HG03103 (cell line): ENCODE data around the gene CCBE1.
"Not testable (repeated sequence)": the region's sequence is repeated elsewhere in the genome, so short reads cannot be mapped to it uniquely, and the experiment has no call there.

Experiments used
- ATAC-seq: cut with Tn5 transposase; IDR thresholded peaks from one replicate; pipeline ENCODE4 v1.9.1; 2021; ENCODE audit warnings: low read depth; ENCODE audit not compliant: unreplicated experiment

The CCBE1 gene

GRCh38 chr18:59551902-59552635 is 145.2 kb downstream of the CCBE1 start:
- ATAC-seq, result no peak

DNA sequence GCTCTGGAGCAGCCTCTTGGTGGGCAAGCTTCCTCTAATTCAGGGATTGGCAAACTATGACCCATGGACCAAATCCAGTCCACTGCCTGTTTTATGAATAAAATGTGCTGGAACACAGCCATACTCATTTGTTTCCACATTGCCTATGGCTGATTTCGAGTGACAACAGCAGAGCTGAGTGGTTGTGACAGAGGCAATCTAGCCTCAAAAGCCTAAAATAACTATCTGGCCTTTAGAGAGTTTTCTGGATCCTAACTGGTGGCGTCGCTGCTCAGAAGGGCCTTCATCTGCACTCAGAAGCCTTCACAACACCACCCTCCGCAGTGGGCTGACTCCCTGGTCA is 147.1 kb downstream of the CCBE1 start:
- no peak for ATAC-seq

GRCh38 chr18:59549503-59550173 is 147.6 kb downstream of the CCBE1 start:
- ATAC-seq, result no peak

GRCh38 chr18:59547581-59548182 is 149.5 kb downstream of the CCBE1 start:
- ATAC-seq, result no peak

DNA sequence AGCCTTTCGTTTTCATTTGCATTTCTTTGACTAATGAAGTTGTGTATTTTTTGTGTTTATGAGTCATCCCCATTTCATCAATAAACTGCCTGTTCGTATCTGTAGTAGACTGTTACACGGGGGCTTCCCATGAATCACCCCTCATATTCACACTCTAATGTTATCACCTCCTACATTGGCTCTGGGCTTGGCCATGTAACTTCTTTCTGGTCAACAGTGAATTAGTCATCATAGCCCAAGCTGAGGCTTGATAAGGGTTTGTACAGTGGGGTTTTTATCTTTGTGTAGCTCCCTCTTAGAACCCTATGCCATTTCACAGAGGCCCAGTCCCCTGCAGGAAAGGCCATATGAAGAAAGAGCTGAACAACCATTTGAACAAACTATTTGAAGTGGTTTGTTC is 151.0 kb downstream of the CCBE1 start:
- no peak for ATAC-seq

- ATAC-seq, result no peak
These were observed 156.4 kb downstream of the CCBE1 start for GRCh38 chr18:59540780-59541179.

DNA sequence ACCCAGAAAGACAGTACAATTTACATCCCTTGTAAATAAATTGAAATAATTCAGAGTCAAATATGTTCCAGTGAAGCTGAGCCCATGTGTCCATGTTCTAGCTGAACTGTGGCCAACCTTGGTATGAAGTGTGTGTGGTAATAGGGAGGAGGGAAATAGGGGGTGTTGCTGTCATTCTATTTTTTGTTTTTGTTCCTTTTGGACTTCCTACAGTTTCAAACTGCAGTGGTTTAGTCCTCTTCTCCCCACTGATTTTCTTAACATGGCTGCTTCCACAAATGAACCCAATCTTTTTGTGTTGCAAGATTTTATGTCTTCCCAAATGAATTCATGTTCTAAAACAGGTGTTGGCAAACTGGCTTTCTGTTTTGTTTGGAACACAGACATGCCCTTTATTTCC is 156.9 kb downstream of the CCBE1 start:
- ATAC-seq, result no peak

DNA sequence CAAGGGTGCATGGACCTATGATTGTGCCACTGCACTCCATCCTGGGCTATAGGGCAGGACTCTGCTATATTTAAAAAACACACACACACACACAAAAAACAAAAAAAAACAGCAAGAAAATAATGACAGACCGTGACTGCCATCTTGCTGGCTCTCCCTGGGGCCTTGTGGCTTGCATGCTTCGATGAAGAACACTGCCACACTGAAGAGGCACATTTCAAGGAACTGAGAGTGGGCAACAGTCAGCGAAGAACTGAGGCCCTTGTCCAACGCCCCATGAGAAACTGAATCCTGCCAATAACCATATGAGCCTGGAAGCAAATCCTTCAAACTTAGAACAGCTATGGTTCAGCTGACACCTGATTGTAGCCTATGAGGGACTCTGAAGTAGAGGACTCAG is 158.1 kb downstream of the CCBE1 start:
- no peak for ATAC-seq

- no peak for ATAC-seq
These were observed 159.6 kb downstream of the CCBE1 start for GRCh38 chr18:59537579-59537978.

- no peak for ATAC-seq
These were observed 161.1 kb downstream of the CCBE1 start for GRCh38 chr18:59536166-59536565.

- no peak for ATAC-seq
These were observed 162.2 kb downstream of the CCBE1 start for GRCh38 chr18:59535055-59535454.

GRCh38 chr18:59528866-59529265 is 168.4 kb downstream of the CCBE1 start:
- no peak for ATAC-seq

DNA sequence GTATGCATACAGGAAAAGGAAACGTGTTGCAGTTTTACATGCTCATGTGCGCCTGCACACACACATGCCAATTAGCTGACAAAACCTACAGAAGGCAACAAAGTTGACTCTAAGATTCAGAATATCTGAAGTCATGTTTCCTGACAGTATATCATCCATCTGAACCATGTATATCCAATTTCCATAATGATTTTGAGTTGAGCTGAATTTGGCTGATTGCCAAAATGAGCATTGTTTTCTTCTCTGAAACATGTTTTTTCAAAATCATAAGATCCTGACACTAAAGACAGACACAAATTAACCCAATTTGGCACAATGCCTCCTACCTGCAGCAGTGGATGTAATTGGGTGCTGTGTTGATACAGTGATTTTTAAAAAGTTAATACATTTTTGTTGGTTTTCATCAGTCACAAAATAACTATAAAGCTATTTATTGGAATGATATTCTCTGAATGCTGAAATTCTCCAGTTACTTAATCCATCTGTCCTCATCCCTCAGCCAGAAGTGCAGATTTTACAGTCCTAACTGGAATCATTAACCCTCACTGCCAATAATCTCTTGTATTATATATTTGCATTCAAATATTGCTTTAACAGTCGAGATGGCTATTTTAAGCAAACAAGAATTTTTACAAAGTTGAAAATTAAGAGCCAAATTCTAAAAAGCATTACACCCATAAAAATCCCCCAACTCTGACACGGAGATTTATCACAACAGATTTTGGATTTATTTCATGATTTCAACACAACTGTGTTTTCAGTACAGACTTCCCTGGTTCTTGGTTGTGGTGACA is 176.5 kb downstream of the CCBE1 start:
- ATAC-seq, result no peak

GRCh38 chr18:59518705-59519104 is 178.5 kb downstream of the CCBE1 start:
- no peak for ATAC-seq

GRCh38 chr18:59517446-59518165 is 179.6 kb downstream of the CCBE1 start:
- ATAC-seq, result no peak

- ATAC-seq, result no peak
These were observed 180.7 kb downstream of the CCBE1 start for GRCh38 chr18:59516356-59517155.

DNA sequence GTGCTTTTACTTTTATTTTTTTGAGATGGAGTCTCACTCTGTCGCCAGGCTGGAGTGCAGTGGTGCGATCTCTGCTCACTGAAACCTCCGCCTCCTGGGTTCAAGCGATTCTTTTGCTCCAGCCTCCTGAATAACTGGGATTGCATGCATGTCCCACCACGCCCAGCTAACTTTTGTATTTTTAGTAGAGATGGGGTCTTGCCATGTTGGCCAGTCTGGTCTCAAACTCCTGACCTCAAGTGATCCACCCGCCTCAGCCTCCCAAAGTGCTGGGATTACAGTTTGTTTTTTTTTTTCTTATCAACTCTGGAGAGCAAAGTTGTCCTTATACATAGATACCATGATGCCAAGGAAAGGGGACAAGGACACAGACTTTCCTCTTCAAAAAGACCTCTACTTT is 181.3 kb downstream of the CCBE1 start:
- ATAC-seq, result not testable (repeated sequence)

DNA sequence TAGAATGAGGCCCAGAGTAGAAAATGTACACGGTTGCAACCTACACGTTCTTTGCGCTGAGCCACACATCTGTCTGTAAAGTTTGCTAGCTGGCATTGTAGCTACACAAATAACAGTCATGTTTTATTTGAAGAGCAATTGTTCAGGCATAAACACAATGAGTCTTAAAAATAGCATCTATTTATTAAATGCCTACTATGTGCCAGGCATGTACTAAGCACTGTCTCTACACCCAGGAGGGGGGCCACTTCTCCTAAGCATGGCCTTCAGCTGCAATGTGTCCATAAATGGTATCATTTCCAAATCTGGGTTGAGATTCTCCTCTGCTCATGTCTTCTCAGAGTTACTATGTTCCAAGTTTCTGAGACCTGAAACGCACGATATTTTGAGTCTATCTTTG is 182.1 kb downstream of the CCBE1 start:
- ATAC-seq, result no peak

GRCh38 chr18:59514203-59514602 is 183.0 kb downstream of the CCBE1 start:
- no peak for ATAC-seq
